Right lobe of liver (tissue), 4 donors: Measurements from ENCODE around the gene CXorf66.
"Not testable (repeated sequence)": the region's sequence is repeated elsewhere in the genome, so short reads cannot be mapped to it uniquely, and the experiment has no call there.

Experiments used
- POLR2A ChIP-seq: fragments of 450-650 bp; IDR thresholded peaks from one replicate; pipeline ENCODE4 v1.6.1; 2017; ENCODE audit warnings: antibody characterized with exemption, mild to moderate bottlenecking
- TF ChIP-seq, protein P1 (sequence below), 4 donors: fragments of 200-600 bp in 3 of 4; fragments of 450-650 bp in 1 of 4; IDR thresholded peaks; one replicate each; pipeline versions ENCODE4 v1.5.1 to v1.8.0; 2016 to 2022; ENCODE audit warnings: antibody characterized with exemption in 4 of 4, mild to moderate bottlenecking in 2 of 4
- donor health status: DM: no; HTN: no; CAD: no.
- donor health status: DM: no; HTN: no; CAD: no.
- donor health status: DM: no; HTN: yes; CAD: no.

DNA sequence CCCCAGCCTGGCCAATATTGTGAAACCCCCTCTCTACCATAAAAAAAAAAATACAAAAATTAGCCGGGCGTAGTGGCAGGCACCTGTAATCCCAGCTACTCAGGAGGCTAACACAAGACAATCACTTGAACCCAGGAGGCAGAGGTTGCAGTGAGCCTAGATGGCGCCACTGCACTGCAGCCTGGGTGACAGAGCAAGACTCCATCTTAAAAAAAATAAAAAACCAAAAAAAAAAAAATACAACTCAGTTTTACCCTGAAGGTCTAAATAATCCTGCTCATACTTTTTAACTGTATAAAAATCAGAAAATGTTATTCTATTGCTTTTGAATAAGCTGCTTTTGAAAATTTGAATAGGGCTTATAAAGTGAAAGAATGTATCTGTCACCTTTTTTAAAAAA is 838 bp upstream of the CXorf66 start:
- TF ChIP-seq, protein P1, sequence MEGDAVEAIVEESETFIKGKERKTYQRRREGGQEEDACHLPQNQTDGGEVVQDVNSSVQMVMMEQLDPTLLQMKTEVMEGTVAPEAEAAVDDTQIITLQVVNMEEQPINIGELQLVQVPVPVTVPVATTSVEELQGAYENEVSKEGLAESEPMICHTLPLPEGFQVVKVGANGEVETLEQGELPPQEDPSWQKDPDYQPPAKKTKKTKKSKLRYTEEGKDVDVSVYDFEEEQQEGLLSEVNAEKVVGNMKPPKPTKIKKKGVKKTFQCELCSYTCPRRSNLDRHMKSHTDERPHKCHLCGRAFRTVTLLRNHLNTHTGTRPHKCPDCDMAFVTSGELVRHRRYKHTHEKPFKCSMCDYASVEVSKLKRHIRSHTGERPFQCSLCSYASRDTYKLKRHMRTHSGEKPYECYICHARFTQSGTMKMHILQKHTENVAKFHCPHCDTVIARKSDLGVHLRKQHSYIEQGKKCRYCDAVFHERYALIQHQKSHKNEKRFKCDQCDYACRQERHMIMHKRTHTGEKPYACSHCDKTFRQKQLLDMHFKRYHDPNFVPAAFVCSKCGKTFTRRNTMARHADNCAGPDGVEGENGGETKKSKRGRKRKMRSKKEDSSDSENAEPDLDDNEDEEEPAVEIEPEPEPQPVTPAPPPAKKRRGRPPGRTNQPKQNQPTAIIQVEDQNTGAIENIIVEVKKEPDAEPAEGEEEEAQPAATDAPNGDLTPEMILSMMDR (IDR thresholded peaks at IDR 0.05): peak in 3 of 4 donors; percentile 27 to 44 (median 40)
- not testable (repeated sequence) for TF ChIP-seq POLR2A
